Measurements from ENCODE around the gene SPATA12.
A peak's percentile ranks its signal among the peaks of the same experiment; 100 is the strongest.

Gene SPATA12

DNA sequence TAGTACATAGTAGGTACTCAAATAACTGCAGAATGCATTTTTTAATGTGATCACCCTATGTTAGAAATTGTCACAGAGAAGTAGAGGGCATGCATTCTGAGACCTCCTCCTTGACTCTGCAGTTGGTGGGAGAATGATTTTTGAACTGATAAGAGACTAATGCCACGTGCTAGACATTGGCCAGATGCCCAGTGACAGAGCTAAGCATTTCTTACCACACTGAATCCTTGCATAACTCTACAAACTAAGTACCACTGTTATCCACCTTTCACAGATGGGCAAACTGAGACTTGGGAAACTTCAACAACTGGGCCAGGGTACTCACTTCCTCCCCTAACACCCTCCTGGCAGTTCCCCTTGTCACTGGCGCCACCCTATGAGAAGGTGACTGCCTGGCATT is 33.5 kb upstream of the SPATA12 start:
- Histone ChIP-seq H3K9me3 (ENCODE audit: control insufficient read depth, low read length) (no peaks in the 10 kb centered on the region), H2AFZ (no peak overlapping the region), H3K36me3 (ENCODE audit: control insufficient read depth, insufficient read depth, low read length) (no peaks in the 10 kb centered on the region), H3K27ac (no peak overlapping the region), H3K4me1 (peaks cover 25% of the 10 kb centered on the region), H3K79me2 (peaks cover 21% of the 10 kb centered on the region), H3K4me2 (ENCODE audit: low read length) (no peak overlapping the region), H3K4me3 (ENCODE audit: low read depth, low read length) (no peak overlapping the region), H3K27me3 (ENCODE audit: control insufficient read depth, insufficient read depth, low read length) (no peaks in the 10 kb centered on the region), H3K9ac (no peak overlapping the region)
- TF ChIP-seq, protein P1, sequence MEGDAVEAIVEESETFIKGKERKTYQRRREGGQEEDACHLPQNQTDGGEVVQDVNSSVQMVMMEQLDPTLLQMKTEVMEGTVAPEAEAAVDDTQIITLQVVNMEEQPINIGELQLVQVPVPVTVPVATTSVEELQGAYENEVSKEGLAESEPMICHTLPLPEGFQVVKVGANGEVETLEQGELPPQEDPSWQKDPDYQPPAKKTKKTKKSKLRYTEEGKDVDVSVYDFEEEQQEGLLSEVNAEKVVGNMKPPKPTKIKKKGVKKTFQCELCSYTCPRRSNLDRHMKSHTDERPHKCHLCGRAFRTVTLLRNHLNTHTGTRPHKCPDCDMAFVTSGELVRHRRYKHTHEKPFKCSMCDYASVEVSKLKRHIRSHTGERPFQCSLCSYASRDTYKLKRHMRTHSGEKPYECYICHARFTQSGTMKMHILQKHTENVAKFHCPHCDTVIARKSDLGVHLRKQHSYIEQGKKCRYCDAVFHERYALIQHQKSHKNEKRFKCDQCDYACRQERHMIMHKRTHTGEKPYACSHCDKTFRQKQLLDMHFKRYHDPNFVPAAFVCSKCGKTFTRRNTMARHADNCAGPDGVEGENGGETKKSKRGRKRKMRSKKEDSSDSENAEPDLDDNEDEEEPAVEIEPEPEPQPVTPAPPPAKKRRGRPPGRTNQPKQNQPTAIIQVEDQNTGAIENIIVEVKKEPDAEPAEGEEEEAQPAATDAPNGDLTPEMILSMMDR (IDR thresholded peaks at IDR 0.05), result no peak

DNA sequence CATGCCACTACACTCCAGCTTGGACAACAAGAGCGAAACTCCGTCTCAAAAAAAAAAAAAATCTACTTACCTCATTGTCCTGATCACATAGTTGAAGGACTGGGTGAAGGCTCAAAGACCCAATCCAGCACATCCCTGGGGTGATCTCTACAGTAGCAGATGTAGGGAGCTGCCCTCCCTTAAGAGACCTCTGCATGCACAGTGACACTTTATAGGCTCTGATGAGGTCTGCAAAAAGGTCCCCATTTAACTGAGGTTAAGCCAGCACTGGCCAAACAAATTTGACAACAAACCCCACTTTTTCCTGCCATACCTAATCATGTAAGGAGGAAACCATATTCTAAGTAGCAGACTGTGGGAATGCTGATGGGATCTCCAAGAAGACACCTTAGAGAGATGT is 31.1 kb upstream of the SPATA12 start:
- Histone ChIP-seq H2AFZ (no peak overlapping the region), H3K27me3 (ENCODE audit: control insufficient read depth, insufficient read depth, low read length) (no peaks in the 10 kb centered on the region), H3K79me2 (peaks cover 18% of the 10 kb centered on the region), H3K4me2 (ENCODE audit: low read length) (peak overlapping the region; percentile 52), H3K4me3 (ENCODE audit: low read depth, low read length) (no peak overlapping the region), H3K27ac (peak overlapping the region; percentile 61), H3K9ac (no peak overlapping the region), H3K4me1 (peaks cover 25% of the 10 kb centered on the region), H3K36me3 (ENCODE audit: control insufficient read depth, insufficient read depth, low read length) (no peaks in the 10 kb centered on the region), H3K9me3 (ENCODE audit: control insufficient read depth, low read length) (no peaks in the 10 kb centered on the region)
- TF ChIP-seq, protein P1 (IDR thresholded peaks at IDR 0.05), result no peak

DNA sequence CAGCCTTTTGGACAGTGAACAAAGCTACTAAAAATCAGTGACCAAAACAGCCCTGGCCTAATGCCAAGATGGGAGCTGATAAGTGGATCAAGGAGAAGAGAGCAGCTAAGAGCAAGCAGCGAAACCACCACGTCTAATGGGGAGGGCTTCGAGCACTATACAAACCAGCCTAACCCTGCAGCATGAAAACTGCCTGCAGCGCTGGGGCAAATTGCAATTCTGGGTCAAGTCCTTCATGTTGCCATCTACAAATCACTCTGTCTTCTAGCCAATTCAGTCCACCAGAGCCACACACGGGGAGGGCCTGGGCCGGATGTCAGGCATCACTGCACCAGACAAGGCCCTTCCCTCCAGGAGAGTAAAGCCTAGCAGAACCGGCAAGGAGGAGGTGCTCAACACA is 30.5 kb upstream of the SPATA12 start:
- TF ChIP-seq, protein P1 (IDR thresholded peaks at IDR 0.05), result no peak
- H3K27me3 ChIP-seq (ENCODE audit: control insufficient read depth, insufficient read depth, low read length), result no peaks in the 10 kb centered on the region
- peaks cover 16% of the 10 kb centered on the region for H3K79me2 ChIP-seq
- no peak overlapping the region for H3K4me3 ChIP-seq (ENCODE audit: low read depth, low read length)
- no peaks in the 10 kb centered on the region for H3K36me3 ChIP-seq (ENCODE audit: control insufficient read depth, insufficient read depth, low read length)
- peak overlapping the region; percentile 56 for H3K4me2 ChIP-seq (ENCODE audit: low read length)
- no peak overlapping the region for H3K9ac ChIP-seq
- H3K4me1 ChIP-seq, result peaks cover 25% of the 10 kb centered on the region
- H3K27ac ChIP-seq, result peak overlapping the region; percentile 61
- H3K9me3 ChIP-seq (ENCODE audit: control insufficient read depth, low read length), result no peaks in the 10 kb centered on the region
- H2AFZ ChIP-seq, result no peak overlapping the region

DNA sequence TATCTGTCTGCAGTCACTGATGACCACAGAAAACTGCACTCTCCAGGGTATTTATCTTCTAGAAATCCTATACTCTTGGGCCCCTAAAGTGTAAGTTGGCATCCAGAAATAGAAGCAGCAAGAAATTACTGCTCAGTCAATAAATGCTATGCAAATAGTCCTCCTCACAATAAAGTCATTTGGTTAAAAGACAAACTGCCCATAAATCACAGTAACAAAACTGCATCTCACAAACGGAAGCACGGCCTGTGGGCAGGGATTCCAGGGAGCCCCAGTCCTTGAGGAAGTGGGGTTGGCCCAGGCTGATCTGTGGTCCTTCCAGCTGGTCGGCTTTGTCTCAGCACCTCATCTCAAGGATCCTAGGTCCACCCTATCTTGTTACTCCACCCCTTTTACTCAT is 29.7 kb upstream of the SPATA12 start:
- TF ChIP-seq, protein P1 (IDR thresholded peaks at IDR 0.05), result no peak
- H3K36me3 ChIP-seq (ENCODE audit: control insufficient read depth, insufficient read depth, low read length), result no peaks in the 10 kb centered on the region
- peaks cover 15% of the 10 kb centered on the region for H3K79me2 ChIP-seq

More for the DNA sequence above, 29.7 kb upstream of the SPATA12 start:
- H3K27ac ChIP-seq, result no peak overlapping the region
- no peak overlapping the region for H3K4me2 ChIP-seq (ENCODE audit: low read length)
- H3K9me3 ChIP-seq (ENCODE audit: control insufficient read depth, low read length), result no peaks in the 10 kb centered on the region
- no peaks in the 10 kb centered on the region for H3K27me3 ChIP-seq (ENCODE audit: control insufficient read depth, insufficient read depth, low read length)
- peaks cover 25% of the 10 kb centered on the region for H3K4me1 ChIP-seq
- no peak overlapping the region for H2AFZ ChIP-seq
- no peak overlapping the region for H3K9ac ChIP-seq
- H3K4me3 ChIP-seq (ENCODE audit: low read depth, low read length), result no peak overlapping the region
